H1 (cell line): ENCODE measurements around the gene FSCN2. TPM values are rescaled to one million over a fixed set of nuclear protein-coding genes. Genes with fewer than 3 reads are reported as not detected.

Experiments
- CREB1 ChIP-seq: IDR thresholded peaks from 2 replicates; pipeline ENCODE4 v1.6.1; 2012; ENCODE audit warnings: inconsistent platforms
- CTBP2 ChIP-seq: IDR thresholded peaks from 2 replicates; pipeline ENCODE4 v1.7.0; 2011; ENCODE audit warnings: borderline replicate concordance, mild to moderate bottlenecking, moderate library complexity, mixed read lengths, low read length; ENCODE audit not compliant: insufficient read depth, insufficient read length
- GTF2F1 ChIP-seq: IDR thresholded peaks from 2 replicates; pipeline ENCODE4 v1.6.1; 2012; ENCODE audit warnings: low read depth, low read length, improper control_type of control experiment, borderline replicate concordance
- HDAC2 ChIP-seq, 2 experiments: fragments of 300-600 bp in 1 of 2; sonication (generic) in 1 of 2; IDR thresholded peaks; 2 replicates each; pipeline ENCODE4 v1.6.1; 2011 to 2012; ENCODE audit warnings: low read depth in 2 of 2, low read length in 2 of 2, mild to moderate bottlenecking in 2 of 2, moderate library complexity in 2 of 2, borderline replicate concordance in 1 of 2, inconsistent platforms in 1 of 2
- KDM1A ChIP-seq: fragments of 200-600, 300-600 bp; sonication (generic); IDR thresholded peaks from 2 replicates; pipeline ENCODE4 v1.7.1; 2016; ENCODE audit warnings: mild to moderate bottlenecking, low read length, borderline replicate concordance
- MAFK ChIP-seq: IDR thresholded peaks from 2 replicates; pipeline ENCODE4 v1.6.1; 2012; ENCODE audit warnings: low read depth, mild to moderate bottlenecking, improper control_type of control experiment, low read length
- SIRT6 ChIP-seq: IDR thresholded peaks from one replicate; pipeline ENCODE4 v1.7.1; 2012; ENCODE audit warnings: low read length, inconsistent platforms
- SIX5 ChIP-seq: IDR thresholded peaks from 2 replicates; pipeline ENCODE4 v1.6.1; 2011; ENCODE audit warnings: mild to moderate bottlenecking, low read depth, low read length
- TAF1 ChIP-seq: IDR thresholded peaks from 2 replicates; pipeline ENCODE4 v1.6.1; 2011; ENCODE audit warnings: mild to moderate bottlenecking, low read depth, low read length
- polyA plus RNA-seq, 7 experiments: library from polyadenylated mRNA; depleted of rRNA in 3 of 7; stranded (reverse) in 5 of 7; unstranded in 2 of 7; fragments of >200 nt in 5 of 7; fragments of 200-250 nt in 2 of 7; gene quantifications; 1 replicate in 5 of 7; 2 replicates in 1 of 7; 4 replicates in 1 of 7; pipeline versions ENCODE4 v1.2.1 to v1.2.3, GENCODE V29; 2011 to 2013; ENCODE audit warnings: missing spikeins in 2 of 7, mixed read lengths in 2 of 7
- total RNA-seq: library from RNA; stranded (reverse); fragmentation: NEBNext Ultra II Directional; extraction: Animal tissue kit (Norgen Biotek cat#: 25700); gene quantifications from 2 replicates; pipeline ENCODE4 v1.2.1, GENCODE V29; 2021
- TF ChIP-seq, protein P1 (sequence below): fragments of 300-600 bp; sonication (generic); IDR thresholded peaks from 2 replicates; pipeline ENCODE4 v1.7.1; 2012; ENCODE audit warnings: low read length, moderate library complexity, mild to moderate bottlenecking, inconsistent platforms; ENCODE audit not compliant: insufficient replicate concordance
- TF ChIP-seq, protein P2 (sequence below): IDR thresholded peaks from 2 replicates; pipeline ENCODE4 v1.6.1; 2011; ENCODE audit warnings: low read depth, mild to moderate bottlenecking, low read length; ENCODE audit not compliant: insufficient read depth

Gene FSCN2
- total and polyA plus RNA-seq, 2 of the 8 experiments (the other 6 are each of a cell fraction or from before 2014, with no cell fraction given): 0.18 to 0.30 TPM

DNA sequence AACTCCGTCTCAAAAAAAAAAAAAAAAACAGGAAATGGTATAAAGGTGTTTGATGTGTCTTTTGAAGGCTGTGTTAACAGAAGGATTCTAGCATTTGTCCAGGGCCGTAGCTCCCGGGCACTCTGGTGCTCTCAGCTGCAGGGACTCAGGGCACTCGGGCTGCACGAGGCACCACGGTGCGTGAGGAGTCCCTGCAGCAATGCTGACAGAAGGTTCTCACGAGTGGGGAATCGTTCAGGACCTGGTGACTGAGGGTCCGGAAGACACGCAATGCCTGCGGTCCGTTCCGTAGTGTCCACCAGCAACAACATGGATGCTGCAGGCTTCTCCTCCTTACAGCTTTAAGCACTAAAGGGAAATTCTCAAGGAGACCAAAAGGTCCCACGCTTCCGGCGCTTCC, 36.6 kb downstream of the FSCN2 start (continued):
- TF ChIP-seq, protein P1, sequence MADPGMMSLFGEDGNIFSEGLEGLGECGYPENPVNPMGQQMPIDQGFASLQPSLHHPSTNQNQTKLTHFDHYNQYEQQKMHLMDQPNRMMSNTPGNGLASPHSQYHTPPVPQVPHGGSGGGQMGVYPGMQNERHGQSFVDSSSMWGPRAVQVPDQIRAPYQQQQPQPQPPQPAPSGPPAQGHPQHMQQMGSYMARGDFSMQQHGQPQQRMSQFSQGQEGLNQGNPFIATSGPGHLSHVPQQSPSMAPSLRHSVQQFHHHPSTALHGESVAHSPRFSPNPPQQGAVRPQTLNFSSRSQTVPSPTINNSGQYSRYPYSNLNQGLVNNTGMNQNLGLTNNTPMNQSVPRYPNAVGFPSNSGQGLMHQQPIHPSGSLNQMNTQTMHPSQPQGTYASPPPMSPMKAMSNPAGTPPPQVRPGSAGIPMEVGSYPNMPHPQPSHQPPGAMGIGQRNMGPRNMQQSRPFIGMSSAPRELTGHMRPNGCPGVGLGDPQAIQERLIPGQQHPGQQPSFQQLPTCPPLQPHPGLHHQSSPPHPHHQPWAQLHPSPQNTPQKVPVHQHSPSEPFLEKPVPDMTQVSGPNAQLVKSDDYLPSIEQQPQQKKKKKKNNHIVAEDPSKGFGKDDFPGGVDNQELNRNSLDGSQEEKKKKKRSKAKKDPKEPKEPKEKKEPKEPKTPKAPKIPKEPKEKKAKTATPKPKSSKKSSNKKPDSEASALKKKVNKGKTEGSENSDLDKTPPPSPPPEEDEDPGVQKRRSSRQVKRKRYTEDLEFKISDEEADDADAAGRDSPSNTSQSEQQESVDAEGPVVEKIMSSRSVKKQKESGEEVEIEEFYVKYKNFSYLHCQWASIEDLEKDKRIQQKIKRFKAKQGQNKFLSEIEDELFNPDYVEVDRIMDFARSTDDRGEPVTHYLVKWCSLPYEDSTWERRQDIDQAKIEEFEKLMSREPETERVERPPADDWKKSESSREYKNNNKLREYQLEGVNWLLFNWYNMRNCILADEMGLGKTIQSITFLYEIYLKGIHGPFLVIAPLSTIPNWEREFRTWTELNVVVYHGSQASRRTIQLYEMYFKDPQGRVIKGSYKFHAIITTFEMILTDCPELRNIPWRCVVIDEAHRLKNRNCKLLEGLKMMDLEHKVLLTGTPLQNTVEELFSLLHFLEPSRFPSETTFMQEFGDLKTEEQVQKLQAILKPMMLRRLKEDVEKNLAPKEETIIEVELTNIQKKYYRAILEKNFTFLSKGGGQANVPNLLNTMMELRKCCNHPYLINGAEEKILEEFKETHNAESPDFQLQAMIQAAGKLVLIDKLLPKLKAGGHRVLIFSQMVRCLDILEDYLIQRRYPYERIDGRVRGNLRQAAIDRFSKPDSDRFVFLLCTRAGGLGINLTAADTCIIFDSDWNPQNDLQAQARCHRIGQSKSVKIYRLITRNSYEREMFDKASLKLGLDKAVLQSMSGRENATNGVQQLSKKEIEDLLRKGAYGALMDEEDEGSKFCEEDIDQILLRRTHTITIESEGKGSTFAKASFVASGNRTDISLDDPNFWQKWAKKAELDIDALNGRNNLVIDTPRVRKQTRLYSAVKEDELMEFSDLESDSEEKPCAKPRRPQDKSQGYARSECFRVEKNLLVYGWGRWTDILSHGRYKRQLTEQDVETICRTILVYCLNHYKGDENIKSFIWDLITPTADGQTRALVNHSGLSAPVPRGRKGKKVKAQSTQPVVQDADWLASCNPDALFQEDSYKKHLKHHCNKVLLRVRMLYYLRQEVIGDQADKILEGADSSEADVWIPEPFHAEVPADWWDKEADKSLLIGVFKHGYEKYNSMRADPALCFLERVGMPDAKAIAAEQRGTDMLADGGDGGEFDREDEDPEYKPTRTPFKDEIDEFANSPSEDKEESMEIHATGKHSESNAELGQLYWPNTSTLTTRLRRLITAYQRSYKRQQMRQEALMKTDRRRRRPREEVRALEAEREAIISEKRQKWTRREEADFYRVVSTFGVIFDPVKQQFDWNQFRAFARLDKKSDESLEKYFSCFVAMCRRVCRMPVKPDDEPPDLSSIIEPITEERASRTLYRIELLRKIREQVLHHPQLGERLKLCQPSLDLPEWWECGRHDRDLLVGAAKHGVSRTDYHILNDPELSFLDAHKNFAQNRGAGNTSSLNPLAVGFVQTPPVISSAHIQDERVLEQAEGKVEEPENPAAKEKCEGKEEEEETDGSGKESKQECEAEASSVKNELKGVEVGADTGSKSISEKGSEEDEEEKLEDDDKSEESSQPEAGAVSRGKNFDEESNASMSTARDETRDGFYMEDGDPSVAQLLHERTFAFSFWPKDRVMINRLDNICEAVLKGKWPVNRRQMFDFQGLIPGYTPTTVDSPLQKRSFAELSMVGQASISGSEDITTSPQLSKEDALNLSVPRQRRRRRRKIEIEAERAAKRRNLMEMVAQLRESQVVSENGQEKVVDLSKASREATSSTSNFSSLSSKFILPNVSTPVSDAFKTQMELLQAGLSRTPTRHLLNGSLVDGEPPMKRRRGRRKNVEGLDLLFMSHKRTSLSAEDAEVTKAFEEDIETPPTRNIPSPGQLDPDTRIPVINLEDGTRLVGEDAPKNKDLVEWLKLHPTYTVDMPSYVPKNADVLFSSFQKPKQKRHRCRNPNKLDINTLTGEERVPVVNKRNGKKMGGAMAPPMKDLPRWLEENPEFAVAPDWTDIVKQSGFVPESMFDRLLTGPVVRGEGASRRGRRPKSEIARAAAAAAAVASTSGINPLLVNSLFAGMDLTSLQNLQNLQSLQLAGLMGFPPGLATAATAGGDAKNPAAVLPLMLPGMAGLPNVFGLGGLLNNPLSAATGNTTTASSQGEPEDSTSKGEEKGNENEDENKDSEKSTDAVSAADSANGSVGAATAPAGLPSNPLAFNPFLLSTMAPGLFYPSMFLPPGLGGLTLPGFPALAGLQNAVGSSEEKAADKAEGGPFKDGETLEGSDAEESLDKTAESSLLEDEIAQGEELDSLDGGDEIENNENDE: no peak
- TF ChIP-seq CREB1 (no peak), HDAC2 (IDR thresholded peaks at IDR 0.05; ENCODE audit: borderline replicate concordance in 1 of 2, low read depth in 2 of 2, low read length in 2 of 2) (no peak), GTF2F1 (no peak), TAF1 (no peak), CTBP2 (no peak), SIRT6 (no peak), KDM1A (no peak), MAFK (no peak), SIX5 (no peak)
- TF ChIP-seq, protein P2, sequence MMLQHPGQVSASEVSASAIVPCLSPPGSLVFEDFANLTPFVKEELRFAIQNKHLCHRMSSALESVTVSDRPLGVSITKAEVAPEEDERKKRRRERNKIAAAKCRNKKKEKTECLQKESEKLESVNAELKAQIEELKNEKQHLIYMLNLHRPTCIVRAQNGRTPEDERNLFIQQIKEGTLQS: no peak
